GM10266 (cell line): ENCODE data around the gene PTGDS.

Experiments
- DNase-seq: peaks from one replicate; pipeline ENCODE4 v3.0.0; 2012; ENCODE audit errors: extremely low spot score
- CTCF ChIP-seq: IDR thresholded peaks from 2 replicates; pipeline ENCODE4 v1.5.1; 2012; ENCODE audit warnings: mild to moderate bottlenecking, low read depth; ENCODE audit not compliant: control insufficient read depth, insufficient read depth; ENCODE audit errors: missing control alignments

The PTGDS gene

GRCh38 chr9:136978073-136978864 lies 965 bp downstream of the PTGDS start:
- DNase-seq, result peak; percentile 92
- no peak for TF ChIP-seq CTCF

GRCh38 chr9:136978865-136979544 lies 1.7 kb downstream of the PTGDS start:
- DNase-seq, result no peak
- no peak for TF ChIP-seq CTCF

- DNase-seq, result no peak
- no peak for TF ChIP-seq CTCF
Measured at GRCh38 chr9:136979769-136980587, 2.7 kb downstream of the PTGDS start.

GRCh38 chr9:136980669-136981478 lies 3.6 kb downstream of the PTGDS start:
- no peak for TF ChIP-seq CTCF
- no peak for DNase-seq

GRCh38 chr9:136981588-136982231 lies 4.4 kb downstream of the PTGDS start:
- DNase-seq, result no peak
- no peak for TF ChIP-seq CTCF
